Mucosa of descending colon (tissue), 3 donors: Measurements from ENCODE around the gene TMEM178A. TPM values are rescaled to one million over a fixed set of nuclear protein-coding genes. Genes with fewer than 3 reads are reported as not detected.

Experiments used
- ATAC-seq: fragments of 200-7000 bp; cut with Tn5 transposase; one replicate; pipeline ENCODE4 v1.9.1; 2020; ENCODE audit warnings: mild to moderate bottlenecking, moderate library complexity
- DNase-seq, 3 donors: peaks; one replicate each; pipeline ENCODE4 v3.0.0-alpha.2; 2020
- H3K36me3 ChIP-seq: fragments of 200-600 bp; one replicate; pipeline ENCODE4 v1.8.0; 2021; ENCODE audit warnings: low read depth, mild to moderate bottlenecking
- H3K4me1 ChIP-seq: fragments of 200-600 bp; one replicate; pipeline ENCODE4 v1.8.0; 2021; ENCODE audit warnings: low read depth, mild to moderate bottlenecking
- H3K4me3 ChIP-seq: fragments of 200-600 bp; one replicate; pipeline ENCODE4 v1.8.0; 2021; ENCODE audit warnings: mild to moderate bottlenecking
- H3K9me3 ChIP-seq: fragments of 200-600 bp; one replicate; pipeline ENCODE4 v1.8.0; 2021; ENCODE audit warnings: mild to moderate bottlenecking
- intact Hi-C, 2 donors: fragments of 100-400 bp; cut with DNase I in 1 of 2; cut with micrococcal nuclease in 1 of 2; formaldehyde crosslinking; loops; one replicate each; pipeline versions ENCODE4 v1.11.0 to v1.11.1; 2022; cut with DNase I, micrococcal nuclease
- total RNA-seq, 3 donors: library from RNA; stranded (reverse); fragmentation: NEBNext Ultra II Directional in 2 of 3; extraction: Animal tissue kit (Norgen Biotek cat#: 25700) in 2 of 3; gene quantifications; one replicate each; pipeline versions ENCODE4 v1.2.1 to v1.2.4, GENCODE V29; 2021 to 2023
- TF ChIP-seq, protein P1 (sequence below): fragments of 200-600 bp; IDR thresholded peaks from one replicate; pipeline ENCODE4 v1.8.0; 2022; ENCODE audit warnings: antibody characterized with exemption, mild to moderate bottlenecking
- donor health status: DM: no; HTN: no; CAD: no; lungs with moderate emphysema.
- donor health status: DM: no; HTN: no; CAD: no.
- donor health status: DM: no; HTN: yes; CAD: no.

The TMEM178A gene
- total RNA-seq, 3 donors from 2014 or later = 1.0 to 3.9 (median 1.2) TPM

DNA sequence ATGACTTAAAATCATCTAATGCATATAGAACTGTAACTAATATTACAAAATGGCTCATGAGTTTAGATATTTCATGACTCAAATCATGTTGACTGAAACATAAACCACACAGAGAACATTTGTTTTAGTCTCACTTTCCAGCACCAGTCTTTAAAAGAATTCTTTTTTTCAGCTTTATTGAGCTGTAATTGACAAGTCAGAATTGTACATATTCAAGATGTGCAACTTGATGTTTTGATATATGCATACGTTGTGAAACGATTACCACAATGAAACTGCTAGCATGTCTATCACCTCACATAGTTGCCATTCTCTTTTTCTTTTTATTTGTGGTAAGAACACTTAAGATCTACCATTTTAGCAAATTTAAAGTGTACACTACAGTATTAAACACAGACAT, 25.0 kb upstream of the TMEM178A start:
- no peak for DNase-seq
- H3K4me3 ChIP-seq = no peak overlapping the region
- H3K36me3 ChIP-seq = no peaks in the 10 kb centered on the region
- no peaks in the 10 kb centered on the region for H3K9me3 ChIP-seq
- ATAC-seq = no peak
- intact Hi-C loops = no loop called here
- no peaks in the 10 kb centered on the region for H3K4me1 ChIP-seq
- TF ChIP-seq, protein P1, sequence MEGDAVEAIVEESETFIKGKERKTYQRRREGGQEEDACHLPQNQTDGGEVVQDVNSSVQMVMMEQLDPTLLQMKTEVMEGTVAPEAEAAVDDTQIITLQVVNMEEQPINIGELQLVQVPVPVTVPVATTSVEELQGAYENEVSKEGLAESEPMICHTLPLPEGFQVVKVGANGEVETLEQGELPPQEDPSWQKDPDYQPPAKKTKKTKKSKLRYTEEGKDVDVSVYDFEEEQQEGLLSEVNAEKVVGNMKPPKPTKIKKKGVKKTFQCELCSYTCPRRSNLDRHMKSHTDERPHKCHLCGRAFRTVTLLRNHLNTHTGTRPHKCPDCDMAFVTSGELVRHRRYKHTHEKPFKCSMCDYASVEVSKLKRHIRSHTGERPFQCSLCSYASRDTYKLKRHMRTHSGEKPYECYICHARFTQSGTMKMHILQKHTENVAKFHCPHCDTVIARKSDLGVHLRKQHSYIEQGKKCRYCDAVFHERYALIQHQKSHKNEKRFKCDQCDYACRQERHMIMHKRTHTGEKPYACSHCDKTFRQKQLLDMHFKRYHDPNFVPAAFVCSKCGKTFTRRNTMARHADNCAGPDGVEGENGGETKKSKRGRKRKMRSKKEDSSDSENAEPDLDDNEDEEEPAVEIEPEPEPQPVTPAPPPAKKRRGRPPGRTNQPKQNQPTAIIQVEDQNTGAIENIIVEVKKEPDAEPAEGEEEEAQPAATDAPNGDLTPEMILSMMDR = no peak

GRCh38 chr2:39641635-39642034, 24.1 kb upstream of the TMEM178A start:
- H3K4me3 ChIP-seq = no peak overlapping the region
- ATAC-seq (no peak), DNase-seq (no peak)
- no peaks in the 10 kb centered on the region for H3K36me3 ChIP-seq
- no peaks in the 10 kb centered on the region for H3K4me1 ChIP-seq
- H3K9me3 ChIP-seq = no peaks in the 10 kb centered on the region
- intact Hi-C loops = no loop called here
- TF ChIP-seq, protein P1 = no peak

DNA sequence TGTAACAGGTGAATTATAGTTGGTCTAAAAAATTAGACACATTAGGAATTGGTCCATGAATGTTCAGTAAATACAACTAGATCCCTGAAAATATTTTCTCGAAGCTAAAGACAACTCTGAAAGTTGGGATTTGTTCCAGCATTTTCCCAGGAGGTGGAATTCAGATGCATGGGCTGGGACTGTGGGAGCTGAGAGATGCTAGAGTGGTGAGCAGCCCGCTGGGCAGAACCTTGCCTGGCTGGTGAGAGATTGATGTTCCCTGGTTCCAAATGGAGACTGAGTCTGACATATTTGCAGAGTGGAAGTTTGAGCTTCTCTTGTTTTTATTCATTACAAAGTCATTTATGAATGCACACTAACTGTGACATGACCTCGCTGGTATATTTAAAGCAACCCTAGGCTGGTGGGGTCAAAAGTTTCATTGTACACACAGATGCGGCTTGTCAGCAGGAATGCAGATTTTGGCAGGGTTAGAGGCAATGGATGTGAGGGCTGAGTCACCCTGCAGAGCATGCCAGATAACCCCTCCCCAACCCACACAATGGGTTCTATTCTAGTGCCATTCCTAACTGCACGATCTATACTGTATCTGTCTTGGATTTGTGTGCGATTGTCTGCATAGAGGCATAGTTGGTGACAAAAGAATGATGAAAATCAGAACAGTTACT, 23.5 kb upstream of the TMEM178A start:
- DNase-seq (no peak), ATAC-seq (no peak)
- no peaks in the 10 kb centered on the region for H3K9me3 ChIP-seq
- H3K4me3 ChIP-seq = no peak overlapping the region
- intact Hi-C loops = no loop called here
- TF ChIP-seq, protein P1 = no peak
- no peaks in the 10 kb centered on the region for H3K36me3 ChIP-seq
- H3K4me1 ChIP-seq = no peaks in the 10 kb centered on the region

DNA sequence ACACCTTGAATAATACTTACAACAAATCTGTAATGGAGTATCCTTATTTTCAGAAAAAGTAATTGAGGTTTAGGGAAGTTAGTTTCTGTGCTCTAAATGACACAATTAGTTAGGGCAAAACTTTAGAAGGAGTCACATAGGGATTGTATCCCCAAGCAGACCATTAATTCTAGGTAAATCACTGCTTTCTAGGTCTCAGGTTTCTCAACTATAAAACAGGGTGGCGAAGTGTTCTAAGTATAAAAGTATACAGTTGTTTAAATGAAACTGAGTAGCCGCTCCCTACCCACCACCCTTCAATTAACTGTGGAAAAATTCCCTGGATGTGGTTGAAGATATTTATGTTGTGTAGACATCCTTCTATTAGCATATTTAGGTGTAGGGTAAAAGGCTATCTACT, 19.9 kb upstream of the TMEM178A start:
- ATAC-seq (no peak), DNase-seq (no peak)
- TF ChIP-seq, protein P1 = no peak
- no peaks in the 10 kb centered on the region for H3K36me3 ChIP-seq
- no peaks in the 10 kb centered on the region for H3K4me1 ChIP-seq
- no peak overlapping the region for H3K4me3 ChIP-seq
- H3K9me3 ChIP-seq = no peaks in the 10 kb centered on the region
- intact Hi-C loops = no loop called here

DNA sequence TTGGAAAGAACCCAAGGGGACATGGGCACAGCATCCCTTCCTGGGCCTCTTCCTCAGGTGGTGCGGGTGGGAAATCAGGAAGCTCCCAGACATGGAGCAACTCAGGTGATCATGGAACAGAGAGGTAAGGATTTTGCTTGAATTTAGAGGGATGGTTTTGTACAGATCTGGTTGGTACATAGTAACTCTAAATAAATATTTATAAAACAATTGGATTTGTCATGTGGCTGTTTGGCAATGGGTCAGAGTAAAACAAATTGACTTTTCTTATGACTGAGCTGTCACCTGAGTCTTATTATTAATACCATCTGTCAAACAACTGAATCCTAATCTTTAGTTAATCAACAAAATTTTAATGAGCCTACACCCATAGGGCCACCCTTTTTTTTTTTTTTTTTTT, 19.4 kb upstream of the TMEM178A start:
- DNase-seq (no peak), ATAC-seq (no peak)
- H3K4me1 ChIP-seq = no peaks in the 10 kb centered on the region
- TF ChIP-seq, protein P1 = no peak
- H3K9me3 ChIP-seq = no peaks in the 10 kb centered on the region
- no peak overlapping the region for H3K4me3 ChIP-seq
- no peaks in the 10 kb centered on the region for H3K36me3 ChIP-seq
- intact Hi-C loops = no loop called here
